Activated naive CD4-positive, alpha-beta T cell treated with anti-CD3 and anti-CD28 coated beads, Interleukin-2, amount 10 ng/mL, durations not matched to agents 7 days and 5 days (primary cell): ENCODE data around the gene HHLA2.

Experiments used
- CTCF ChIA-PET: fragments of 350-600 bp; sonication (Branson Sonifier 250); formaldehyde crosslinking; loops from one replicate; lab custom pipeline; 2021; ENCODE audit warnings: antibody characterized with exemption; lab: Charles Lee
- DNase-seq: peaks from one replicate; pipeline ENCODE4 v3.0.0-alpha.2; 2020
- H3K27ac Mint-ChIP-seq: one replicate; pipeline ENCODE4 v1.8.0; 2021; ENCODE audit warnings: mild to moderate bottlenecking, moderate library complexity, mixed read lengths
- H3K27me3 Mint-ChIP-seq: one replicate; pipeline ENCODE4 v1.8.0; 2021; ENCODE audit warnings: mild to moderate bottlenecking, mixed read lengths
- H3K36me3 Mint-ChIP-seq: one replicate; pipeline ENCODE4 v1.8.0; 2021; ENCODE audit warnings: mixed read lengths
- H3K4me1 Mint-ChIP-seq: one replicate; pipeline ENCODE4 v1.8.0; 2021; ENCODE audit warnings: mixed read lengths
- H3K4me3 Mint-ChIP-seq: one replicate; pipeline ENCODE4 v1.8.0; 2021; ENCODE audit warnings: mild to moderate bottlenecking, moderate library complexity, mixed read lengths
- H3K9me3 Mint-ChIP-seq: one replicate; pipeline ENCODE4 v1.8.0; 2021; ENCODE audit warnings: mixed read lengths

HHLA2 gene

DNA sequence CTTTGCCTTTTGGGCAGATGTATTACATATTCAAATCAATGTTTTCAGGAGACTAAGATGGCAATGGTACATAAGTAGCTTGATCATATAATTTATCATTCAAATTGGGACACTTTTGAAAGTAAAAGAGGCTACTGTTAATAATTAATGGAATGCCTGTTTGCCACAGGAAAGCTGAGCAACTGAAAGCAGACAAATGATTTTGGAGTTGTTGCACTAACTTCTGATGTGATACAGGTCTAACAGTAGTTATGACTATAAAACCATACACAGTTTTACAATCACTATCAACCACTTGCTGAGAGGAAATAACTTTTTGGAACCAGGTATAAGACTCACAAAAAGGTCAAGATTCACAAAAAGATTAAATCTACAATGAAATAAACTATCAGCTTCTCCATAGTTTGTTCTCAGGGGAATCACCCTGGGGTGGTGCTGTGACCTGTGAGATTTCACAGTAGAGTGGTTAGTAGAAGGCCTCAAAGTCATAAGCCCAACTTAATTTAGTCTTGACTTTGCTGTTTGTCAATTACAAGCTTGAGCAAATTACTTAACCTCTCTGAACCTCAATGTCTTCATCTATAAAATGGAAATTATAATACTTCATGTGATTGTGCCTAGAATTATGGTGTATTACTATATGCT, 42.7 kb downstream of the HHLA2 start:
- DNase-seq = no peak
- CTCF ChIA-PET = no interaction called here
- H3K27me3 Mint-ChIP-seq = peaks cover 4% of the 10 kb centered on the region
- H3K36me3 Mint-ChIP-seq = peaks cover 16% of the 10 kb centered on the region
- H3K4me1 Mint-ChIP-seq = peaks cover 17% of the 10 kb centered on the region
- no peak overlapping the region for H3K4me3 Mint-ChIP-seq
- no peak overlapping the region for H3K27ac Mint-ChIP-seq
- H3K9me3 Mint-ChIP-seq = no peaks in the 10 kb centered on the region

DNA sequence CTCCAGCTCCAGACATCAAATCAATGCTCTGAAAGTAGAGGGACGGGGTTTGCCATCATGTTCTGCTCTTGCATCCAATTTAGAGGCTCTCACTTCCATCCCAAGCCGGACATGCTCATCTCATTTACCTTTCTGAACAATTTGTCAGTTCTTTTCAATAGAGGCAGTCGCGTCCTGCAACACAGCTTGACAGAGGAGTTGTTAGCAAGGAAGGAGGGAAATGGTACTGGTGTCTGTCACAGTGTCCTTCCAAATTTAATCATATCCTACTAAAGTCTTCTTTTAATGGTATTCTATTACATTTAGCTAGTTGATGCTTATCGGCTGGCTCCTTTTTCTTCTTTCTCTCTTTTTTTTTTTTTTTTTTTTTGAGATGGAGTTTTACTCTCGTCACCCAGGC, 45.6 kb downstream of the HHLA2 start:
- DNase-seq = no peak
- Mint-ChIP-seq H3K36me3 (peaks cover 18% of the 10 kb centered on the region), H3K27ac (no peak overlapping the region), H3K4me1 (peaks cover 18% of the 10 kb centered on the region), H3K9me3 (no peaks in the 10 kb centered on the region), H3K4me3 (no peak overlapping the region), H3K27me3 (peaks cover 4% of the 10 kb centered on the region)
- CTCF ChIA-PET = interaction anchor here (1.3 to 2.2 kb wide), 3 partner anchors 26 to 136 kb away, joined by 3 to 6 read pairs (median 3); no protein-coding TSS in a partner anchor

GRCh38 chr3:108342837-108343486, 46.6 kb downstream of the HHLA2 start:
- no peak overlapping the region for H3K4me3 Mint-ChIP-seq
- peaks cover 7% of the 10 kb centered on the region for H3K27me3 Mint-ChIP-seq
- no peak for DNase-seq
- H3K4me1 Mint-ChIP-seq = peaks cover 18% of the 10 kb centered on the region
- H3K36me3 Mint-ChIP-seq = peaks cover 23% of the 10 kb centered on the region
- H3K9me3 Mint-ChIP-seq = peaks cover 4% of the 10 kb centered on the region
- peak overlapping the region; percentile 28 for H3K27ac Mint-ChIP-seq
- CTCF ChIA-PET = interaction anchor here (1.0 to 2.2 kb wide), 4 partner anchors 13 to 135 kb away, joined by 3 to 6 read pairs (median 3); no protein-coding TSS in a partner anchor

GRCh38 chr3:108343491-108343890, 47.1 kb downstream of the HHLA2 start:
- Mint-ChIP-seq H3K9me3 (peaks cover 8% of the 10 kb centered on the region), H3K27ac (no peak overlapping the region), H3K36me3 (peaks cover 26% of the 10 kb centered on the region), H3K4me1 (peaks cover 18% of the 10 kb centered on the region), H3K27me3 (peaks cover 7% of the 10 kb centered on the region), H3K4me3 (no peak overlapping the region)
- no peak for DNase-seq
- CTCF ChIA-PET = interaction anchor here (0.6 to 2.2 kb wide), 4 partner anchors 11 to 134 kb away, joined by 3 to 6 read pairs (median 3); no protein-coding TSS in a partner anchor

DNA sequence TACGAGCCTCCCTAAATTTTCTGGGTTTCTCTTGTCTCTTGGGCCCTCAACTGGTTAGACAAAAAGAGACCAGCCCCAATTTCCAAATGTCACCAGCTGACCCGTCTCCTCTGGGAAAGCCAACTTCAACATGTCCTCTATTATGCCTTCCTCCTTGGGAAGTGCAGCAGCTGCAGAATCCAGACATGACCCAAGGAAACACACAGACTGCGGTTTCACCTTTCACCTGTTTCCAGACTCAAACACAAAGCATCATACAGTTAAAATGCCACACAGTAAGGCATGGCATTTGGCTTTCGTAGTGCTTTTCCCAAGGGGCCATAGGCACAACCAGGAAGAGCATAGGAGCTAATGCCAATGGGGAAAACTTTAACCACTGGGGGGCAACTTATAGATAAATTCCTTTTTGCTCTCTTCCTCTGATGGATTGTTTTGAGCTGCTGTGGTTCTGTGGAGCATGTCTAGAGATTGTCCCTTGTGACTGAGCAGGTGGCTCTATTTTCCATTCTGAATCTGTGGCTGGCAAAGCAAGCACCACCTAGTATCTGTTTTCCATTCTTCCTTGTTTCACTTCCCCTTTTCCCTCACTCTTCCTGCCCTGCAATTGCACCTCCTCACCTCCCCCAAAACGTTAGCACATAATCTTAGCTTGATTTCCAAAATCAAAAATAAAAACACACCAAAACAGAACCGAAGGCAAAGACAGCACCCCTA, 49.3 kb downstream of the HHLA2 start:
- H3K36me3 Mint-ChIP-seq = peaks cover 21% of the 10 kb centered on the region
- H3K4me3 Mint-ChIP-seq = no peak overlapping the region
- H3K27ac Mint-ChIP-seq = no peak overlapping the region
- peaks cover 7% of the 10 kb centered on the region for H3K27me3 Mint-ChIP-seq
- DNase-seq = no peak
- CTCF ChIA-PET = no interaction called here
- H3K9me3 Mint-ChIP-seq = peaks cover 9% of the 10 kb centered on the region
- peaks cover 18% of the 10 kb centered on the region for H3K4me1 Mint-ChIP-seq

DNA sequence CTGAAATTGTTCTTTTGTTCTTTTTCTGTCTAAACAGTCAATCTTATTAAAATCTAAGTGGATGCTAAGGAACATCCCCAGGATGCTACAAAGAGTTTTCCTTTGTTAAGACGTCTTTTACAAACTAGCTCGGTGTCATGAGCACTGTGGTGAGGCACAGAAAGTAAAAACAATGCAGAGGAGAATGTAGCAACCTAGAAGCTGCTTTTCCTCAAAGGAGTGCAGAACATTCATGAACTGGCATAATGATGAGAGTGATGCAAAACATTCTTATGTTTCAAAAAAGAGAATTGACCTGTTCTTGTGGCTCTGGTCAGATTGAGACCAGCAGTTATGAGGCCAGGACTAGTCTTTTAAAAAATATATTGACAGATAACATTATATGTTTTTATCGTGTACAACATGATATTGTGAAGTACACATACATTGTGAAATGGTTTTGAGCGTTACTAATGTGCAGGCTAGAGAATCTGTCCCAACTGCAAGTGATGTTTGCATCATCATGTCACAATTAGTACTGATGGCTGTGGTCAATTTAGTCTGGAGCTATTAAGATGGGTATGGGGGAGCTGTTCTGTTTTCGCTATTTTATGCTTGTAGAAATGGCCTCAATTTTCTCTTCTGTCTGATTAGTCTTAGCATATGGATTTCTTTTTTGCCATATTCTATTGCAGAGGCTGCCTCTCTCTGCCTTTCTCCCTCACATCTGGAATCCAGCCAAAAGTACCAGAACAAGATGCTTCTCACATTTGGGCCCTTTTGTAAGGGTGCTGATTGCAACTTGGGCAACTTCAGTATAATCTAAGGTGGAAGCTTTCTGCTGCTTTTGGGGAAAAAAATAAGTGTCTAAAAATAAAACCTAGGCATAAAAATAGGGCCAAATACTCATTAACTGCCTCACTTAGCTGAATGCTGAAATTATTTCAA, 50.2 kb downstream of the HHLA2 start:
- Mint-ChIP-seq H3K9me3 (peaks cover 9% of the 10 kb centered on the region), H3K27ac (no peak overlapping the region), H3K4me1 (peaks cover 18% of the 10 kb centered on the region), H3K36me3 (peaks cover 21% of the 10 kb centered on the region), H3K27me3 (peaks cover 3% of the 10 kb centered on the region), H3K4me3 (no peak overlapping the region)
- CTCF ChIA-PET = no interaction called here
- DNase-seq = no peak

DNA sequence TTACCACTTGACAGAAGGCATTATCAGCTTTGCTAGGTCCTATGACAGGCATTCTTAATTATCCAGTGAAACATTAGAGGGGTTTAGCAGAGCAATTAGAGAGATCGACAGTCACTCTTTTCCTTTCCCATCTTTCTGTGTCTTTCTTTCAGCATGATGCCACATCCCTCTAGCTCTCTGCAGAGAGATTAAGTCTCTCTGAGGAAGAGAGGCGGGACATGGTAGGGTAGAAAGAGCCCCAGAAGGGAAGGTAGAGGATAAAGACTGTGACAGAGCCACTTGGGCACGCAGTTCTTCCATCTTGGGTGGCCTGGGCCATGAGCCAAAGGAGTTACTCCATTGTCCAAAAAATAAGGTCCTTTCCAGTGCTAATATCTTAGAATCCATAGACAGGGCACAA, 55.8 kb downstream of the HHLA2 start:
- peaks cover 2% of the 10 kb centered on the region for H3K27me3 Mint-ChIP-seq
- no peaks in the 10 kb centered on the region for H3K4me1 Mint-ChIP-seq
- peaks cover 9% of the 10 kb centered on the region for H3K9me3 Mint-ChIP-seq
- H3K27ac Mint-ChIP-seq = no peak overlapping the region
- H3K4me3 Mint-ChIP-seq = no peak overlapping the region
- CTCF ChIA-PET = no interaction called here
- peaks cover 27% of the 10 kb centered on the region for H3K36me3 Mint-ChIP-seq
- DNase-seq = no peak

- Mint-ChIP-seq H3K9me3 (peaks cover 1% of the 10 kb centered on the region), H3K27ac (no peak overlapping the region), H3K4me1 (no peaks in the 10 kb centered on the region), H3K4me3 (no peak overlapping the region), H3K36me3 (peaks cover 23% of the 10 kb centered on the region), H3K27me3 (no peaks in the 10 kb centered on the region)
- CTCF ChIA-PET = interaction anchor here (0.7 kb wide), 1 partner anchor 11 kb away, joined by 3 read pairs; no protein-coding TSS in a partner anchor
- DNase-seq = no peak
Observed at GRCh38 chr3:108354562-108354961, 58.2 kb downstream of the HHLA2 start.

DNA sequence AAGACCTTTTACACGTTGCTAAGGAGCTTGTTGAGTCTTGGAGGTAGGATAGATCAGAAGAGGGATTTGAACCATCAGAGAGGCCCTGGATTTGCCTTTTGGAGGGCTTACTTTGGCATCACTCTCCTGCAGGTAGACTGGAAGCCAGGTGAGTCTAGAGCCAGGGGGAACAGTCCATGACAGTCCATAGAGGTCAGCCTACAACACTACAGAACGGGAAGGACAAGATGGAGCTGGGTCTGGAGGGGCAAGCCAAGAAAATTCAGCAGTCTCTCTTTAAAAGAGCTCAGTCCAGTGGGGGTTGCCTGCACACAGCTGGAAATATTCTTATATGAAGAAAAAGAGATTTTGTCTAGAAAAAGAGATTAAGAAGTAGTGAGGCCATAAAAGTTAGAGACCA, 60.7 kb downstream of the HHLA2 start:
- Mint-ChIP-seq H3K27ac (no peak overlapping the region), H3K4me1 (no peaks in the 10 kb centered on the region), H3K4me3 (no peak overlapping the region), H3K27me3 (peaks cover 3% of the 10 kb centered on the region), H3K9me3 (no peaks in the 10 kb centered on the region), H3K36me3 (peaks cover 30% of the 10 kb centered on the region)
- DNase-seq = no peak
- CTCF ChIA-PET = no interaction called here

GRCh38 chr3:108359011-108359410, 62.7 kb downstream of the HHLA2 start:
- peaks cover under 1% of the 10 kb centered on the region for H3K9me3 Mint-ChIP-seq
- CTCF ChIA-PET = no interaction called here
- no peaks in the 10 kb centered on the region for H3K4me1 Mint-ChIP-seq
- H3K4me3 Mint-ChIP-seq = no peak overlapping the region
- peaks cover 32% of the 10 kb centered on the region for H3K36me3 Mint-ChIP-seq
- H3K27me3 Mint-ChIP-seq = peaks cover 3% of the 10 kb centered on the region
- H3K27ac Mint-ChIP-seq = no peak overlapping the region
- no peak for DNase-seq

DNA sequence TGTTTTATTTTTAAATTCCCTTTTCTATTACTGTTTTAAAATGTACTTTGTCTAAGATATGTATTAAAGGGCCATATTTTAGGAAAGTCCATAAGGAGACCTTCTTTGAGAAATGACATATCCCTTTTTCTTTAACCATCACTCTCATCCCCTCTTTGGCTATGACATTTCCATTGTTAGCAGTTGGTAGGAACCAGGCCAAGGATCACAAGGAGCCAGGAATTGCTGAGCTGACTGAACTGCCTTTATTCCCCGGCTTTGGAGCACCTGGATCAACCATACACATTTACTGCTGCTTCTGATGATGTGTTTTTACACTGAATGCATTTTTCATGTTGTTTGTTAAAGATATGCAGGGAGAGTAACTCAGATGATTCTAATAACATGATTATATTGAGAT, 79.7 kb downstream of the HHLA2 start:
- Mint-ChIP-seq H3K36me3 (peaks cover 13% of the 10 kb centered on the region), H3K27ac (no peak overlapping the region), H3K9me3 (no peaks in the 10 kb centered on the region), H3K4me1 (no peaks in the 10 kb centered on the region), H3K4me3 (no peak overlapping the region), H3K27me3 (no peaks in the 10 kb centered on the region)
- DNase-seq = no peak
- CTCF ChIA-PET = no interaction called here

GRCh38 chr3:108377384-108377783, 81.0 kb downstream of the HHLA2 start:
- no peak overlapping the region for H3K27ac Mint-ChIP-seq
- no peaks in the 10 kb centered on the region for H3K4me1 Mint-ChIP-seq
- H3K27me3 Mint-ChIP-seq = no peaks in the 10 kb centered on the region
- H3K9me3 Mint-ChIP-seq = no peaks in the 10 kb centered on the region
- H3K4me3 Mint-ChIP-seq = no peak overlapping the region
- no peak for DNase-seq
- CTCF ChIA-PET = no interaction called here
- peaks cover 13% of the 10 kb centered on the region for H3K36me3 Mint-ChIP-seq

- Mint-ChIP-seq H3K36me3 (peaks cover 13% of the 10 kb centered on the region), H3K4me1 (no peaks in the 10 kb centered on the region), H3K27me3 (no peaks in the 10 kb centered on the region), H3K9me3 (no peaks in the 10 kb centered on the region), H3K27ac (no peak overlapping the region), H3K4me3 (no peak overlapping the region)
- DNase-seq = no peak
- CTCF ChIA-PET = no interaction called here
Observed at GRCh38 chr3:108378153-108378951, 82.0 kb downstream of the HHLA2 start.
